Measurements from ENCODE around the gene GPR65. TPM values are rescaled to one million over a fixed set of nuclear protein-coding genes. Genes with fewer than 3 reads are reported as not detected.
"Not testable (repeated sequence)": the region's sequence is repeated elsewhere in the genome, so short reads cannot be mapped to it uniquely, and the experiment has no call there.

GPR65 gene
- total RNA-seq, 2 donors from 2014 or later: 0.57 to 0.73 TPM

GRCh38 chr14:88016768-88017167 lies 11.8 kb downstream of the GPR65 start:
- H3K4me1 ChIP-seq (replicated peaks): no peaks in the 10 kb centered on the region
- no peak overlapping the region for H3K4me3 ChIP-seq
- intact Hi-C loops (cut with DNase I): loop anchor here (10.0 kb wide), 1 partner anchor 368 kb away; the partner anchor contains the start of gene SPATA7
- no peaks in the 10 kb centered on the region for H3K36me3 ChIP-seq
- DNase-seq (ENCODE audit: low spot score): no peak
- WGBS: 95% methylated on average over 2 of the region's 2 CpGs
- no peak overlapping the region for H3K27ac ChIP-seq
- H3K9me3 ChIP-seq: no peaks in the 10 kb centered on the region
- H3K27me3 ChIP-seq (replicated peaks; ENCODE audit: insufficient read depth): no peaks in the 10 kb centered on the region
- TF ChIP-seq POLR2AphosphoS5 (IDR thresholded peaks at IDR 0.05) (no peak), POLR2A (IDR thresholded peaks at IDR 0.05) (no peak), CTCF (IDR thresholded peaks at IDR 0.05) (no peak)

- no peak overlapping the region for H3K27ac ChIP-seq
- intact Hi-C loops (cut with DNase I): loop anchor here (10.0 kb wide), 1 partner anchor 367 kb away; the partner anchor contains the start of gene SPATA7
- WGBS: 83% methylated on average over 2 of the region's 2 CpGs
These were observed 12.6 kb downstream of the GPR65 start for GRCh38 chr14:88017535-88017934.

GRCh38 chr14:88023658-88024187 lies 18.8 kb downstream of the GPR65 start:
- Histone ChIP-seq H3K27ac (peak overlapping the region in 1 of 2 donors; percentile 26), H3K4me1 (replicated peaks) (no peaks in the 10 kb centered on the region), H3K9me3 (no peaks in the 10 kb centered on the region), H3K36me3 (no peaks in the 10 kb centered on the region), H3K4me3 (no peak overlapping the region), H3K27me3 (replicated peaks; ENCODE audit: insufficient read depth) (no peaks in the 10 kb centered on the region)
- intact Hi-C loops (cut with DNase I): no loop called here
- 67% methylated on average over 3 of the region's 3 CpGs for WGBS
- TF ChIP-seq POLR2A (IDR thresholded peaks at IDR 0.05): no peak
- no peak for TF ChIP-seq POLR2AphosphoS5 (IDR thresholded peaks at IDR 0.05)
- TF ChIP-seq CTCF (IDR thresholded peaks at IDR 0.05): no peak
- no peak for DNase-seq (ENCODE audit: low spot score)

More at GRCh38 chr14:88017535-88017934, 12.6 kb downstream of the GPR65 start:
- Histone ChIP-seq H3K27me3 (replicated peaks; ENCODE audit: insufficient read depth) (no peaks in the 10 kb centered on the region), H3K4me1 (replicated peaks) (no peaks in the 10 kb centered on the region), H3K36me3 (no peaks in the 10 kb centered on the region), H3K9me3 (no peaks in the 10 kb centered on the region), H3K4me3 (no peak overlapping the region)
- TF ChIP-seq POLR2AphosphoS5 (IDR thresholded peaks at IDR 0.05): no peak
- no peak for TF ChIP-seq POLR2A (IDR thresholded peaks at IDR 0.05)
- TF ChIP-seq CTCF (IDR thresholded peaks at IDR 0.05): no peak
- no peak for DNase-seq (ENCODE audit: low spot score)

- intact Hi-C loops (cut with DNase I); H3K27me3 ChIP-seq (replicated peaks; ENCODE audit: insufficient read depth); H3K36me3 ChIP-seq; H3K9me3 ChIP-seq; H3K4me1 ChIP-seq (replicated peaks): not testable (repeated sequence)
- TF ChIP-seq POLR2AphosphoS5 (IDR thresholded peaks at IDR 0.05): peak; percentile 30
- peak overlapping the region; percentile 12 to 31 for H3K4me3 ChIP-seq
- peak overlapping the region in 1 of 2 donors; percentile 26 for H3K27ac ChIP-seq
- WGBS: 46% methylated on average over 11 of the region's 11 CpGs
- peak; percentile 29 for DNase-seq (ENCODE audit: low spot score)
These were observed 19.5 kb downstream of the GPR65 start for GRCh38 chr14:88024252-88025086.

- no peaks in the 10 kb centered on the region for H3K36me3 ChIP-seq
- WGBS: 68% methylated on average over 3 of the region's 3 CpGs
- H3K27ac ChIP-seq: no peak overlapping the region
- no peaks in the 10 kb centered on the region for H3K9me3 ChIP-seq
- no peak for TF ChIP-seq CTCF (IDR thresholded peaks at IDR 0.05)
- no peak for TF ChIP-seq POLR2AphosphoS5 (IDR thresholded peaks at IDR 0.05)
- TF ChIP-seq POLR2A (IDR thresholded peaks at IDR 0.05): no peak
- intact Hi-C loops (cut with DNase I): no loop called here
- peak overlapping the region in 1 of 2 donors; percentile 31 for H3K4me3 ChIP-seq
- DNase-seq (ENCODE audit: low spot score): no peak
- H3K4me1 ChIP-seq (replicated peaks): no peaks in the 10 kb centered on the region
- no peaks in the 10 kb centered on the region for H3K27me3 ChIP-seq (replicated peaks; ENCODE audit: insufficient read depth)
These were observed 20.4 kb downstream of the GPR65 start for GRCh38 chr14:88025313-88025712.

All from prostate gland (tissue), 2 donors.